Natural killer cell (primary cell): ENCODE results near the gene SPARCL1. TPM values are rescaled to one million over a fixed set of nuclear protein-coding genes. Genes with fewer than 3 reads are reported as not detected.
"Not testable (repeated sequence)": the region's sequence is repeated elsewhere in the genome, so short reads cannot be mapped to it uniquely, and the experiment has no call there.

ENCODE experiments used
- ATAC-seq, 3 donors: fragments of 150-1000 bp in 2 of 3; fragments of 200-7000 bp in 1 of 3; cut with Tn5 transposase; 1 replicate in 1 of 3; 2 replicates in 2 of 3; pipeline ENCODE4 v1.10.0; 2021; ENCODE audit warnings: mild to moderate bottlenecking in 2 of 3, moderate library complexity in 2 of 3
- DNase-seq, 2 donors: peaks; one replicate each; pipeline versions ENCODE4 v3.0.0 to v3.0.0-alpha.2; 2013 to 2021; ENCODE audit warnings: mixed read lengths in 1 of 2
- H3K27ac ChIP-seq: one replicate; pipeline ENCODE4 v1.5.1; 2013; ENCODE audit warnings: mild to moderate bottlenecking, low read length
- H3K27me3 ChIP-seq: one replicate; pipeline ENCODE4 v1.6.1; 2013; ENCODE audit warnings: low read length; ENCODE audit not compliant: control insufficient read depth, insufficient read depth
- H3K36me3 ChIP-seq: one replicate; pipeline ENCODE4 v1.6.1; 2013; ENCODE audit warnings: low read length; ENCODE audit not compliant: control insufficient read depth, insufficient read depth
- H3K4me1 ChIP-seq: one replicate; pipeline ENCODE4 v1.6.1; 2013; ENCODE audit warnings: low read length; ENCODE audit not compliant: control insufficient read depth, insufficient read depth
- H3K4me3 ChIP-seq: one replicate; pipeline ENCODE4 v1.5.1; 2013; ENCODE audit warnings: low read length
- H3K9me3 ChIP-seq: one replicate; pipeline ENCODE4 v1.6.1; 2013; ENCODE audit warnings: low read length; ENCODE audit not compliant: control insufficient read depth, insufficient read depth
- H3K27ac Mint-ChIP-seq, 2 donors: one replicate each; pipeline ENCODE4 v1.8.0; 2022; ENCODE audit warnings: mild to moderate bottlenecking in 2 of 2, mixed read lengths in 2 of 2, moderate library complexity in 1 of 2
- H3K27me3 Mint-ChIP-seq, 2 donors: one replicate each; pipeline ENCODE4 v1.8.0; 2022; ENCODE audit warnings: low read depth in 2 of 2, mixed read lengths in 2 of 2
- H3K36me3 Mint-ChIP-seq: one replicate; pipeline ENCODE4 v1.8.0; 2022; ENCODE audit warnings: mixed read lengths
- H3K4me1 Mint-ChIP-seq, 2 donors: one replicate each; pipeline ENCODE4 v1.8.0; 2022; ENCODE audit warnings: mixed read lengths in 2 of 2
- H3K4me3 Mint-ChIP-seq: one replicate; pipeline ENCODE4 v1.8.0; 2022; ENCODE audit warnings: mild to moderate bottlenecking, moderate library complexity, mixed read lengths
- H3K9me3 Mint-ChIP-seq, 2 donors: one replicate each; pipeline ENCODE4 v1.8.0; 2022; ENCODE audit warnings: mixed read lengths in 2 of 2
- CTCF ChIP-seq: fragments of 200-600 bp; IDR thresholded peaks from one replicate; pipeline ENCODE4 v1.8.0; 2022; ENCODE audit warnings: antibody characterized with exemption
- WGBS: methylation state at CpG from one replicate; pipeline ENCODE4 v1.1.7; 2013; ENCODE audit warnings: missing lambda C conversion rate; ENCODE audit not compliant: insufficient coverage; 5-methylcytosine and 5-hydroxymethylcytosine counted together
- intact Hi-C: fragments of 100-400 bp; cut with micrococcal nuclease; formaldehyde crosslinking; loops from one replicate; pipeline ENCODE4 v1.14.2; 2022
- total RNA-seq, 4 donors: library from RNA; stranded (reverse); fragments of 120-200 nt in 1 of 4; gene quantifications; one replicate each; pipeline versions ENCODE4 v1.2.3 to v1.2.4, GENCODE V29; 2013 to 2022

Gene SPARCL1
- total RNA-seq, 3 donors from 2014 or later (not counting 1 experiment from before 2014, with no cell fraction given), result not detected

DNA sequence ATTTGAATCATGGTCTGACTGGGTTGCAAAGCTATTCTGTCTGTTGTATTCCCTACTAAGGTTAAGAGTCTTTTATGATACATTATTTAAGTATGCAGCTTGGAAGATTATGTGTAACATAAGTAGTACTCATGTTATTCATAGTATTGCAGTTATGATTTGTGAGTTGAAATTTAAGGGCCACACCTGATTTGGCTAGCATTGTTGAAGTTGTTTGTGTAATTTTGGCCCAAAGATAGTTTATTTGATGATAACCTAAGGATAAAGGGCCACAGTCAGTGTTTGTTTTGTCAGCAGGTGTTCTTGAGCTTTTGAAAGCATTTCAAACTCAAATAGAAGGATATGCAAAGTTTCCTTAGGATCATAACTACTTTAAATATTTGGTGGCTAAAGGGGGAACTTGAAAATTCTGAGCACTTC, 67.9 kb downstream of the SPARCL1 start:
- Histone ChIP-seq H3K9me3 (no peaks in the 10 kb centered on the region), H3K4me1 (no peaks in the 10 kb centered on the region), H3K27me3 (no peaks in the 10 kb centered on the region), H3K27ac (no peak overlapping the region), H3K4me3 (no peak overlapping the region), H3K36me3 (peaks cover 11% of the 10 kb centered on the region)
- H3K36me3 Mint-ChIP-seq, result peaks cover 8% of the 10 kb centered on the region
- H3K4me3 Mint-ChIP-seq, result no peak overlapping the region
- no peak for TF ChIP-seq CTCF
- no peak for DNase-seq
- no peaks in the 10 kb centered on the region for H3K4me1 Mint-ChIP-seq
- H3K27me3 Mint-ChIP-seq, result no peaks in the 10 kb centered on the region
- no peak overlapping the region for H3K27ac Mint-ChIP-seq
- no peak for ATAC-seq
- intact Hi-C loops, result no loop called here
- no peaks in the 10 kb centered on the region for H3K9me3 Mint-ChIP-seq

DNA sequence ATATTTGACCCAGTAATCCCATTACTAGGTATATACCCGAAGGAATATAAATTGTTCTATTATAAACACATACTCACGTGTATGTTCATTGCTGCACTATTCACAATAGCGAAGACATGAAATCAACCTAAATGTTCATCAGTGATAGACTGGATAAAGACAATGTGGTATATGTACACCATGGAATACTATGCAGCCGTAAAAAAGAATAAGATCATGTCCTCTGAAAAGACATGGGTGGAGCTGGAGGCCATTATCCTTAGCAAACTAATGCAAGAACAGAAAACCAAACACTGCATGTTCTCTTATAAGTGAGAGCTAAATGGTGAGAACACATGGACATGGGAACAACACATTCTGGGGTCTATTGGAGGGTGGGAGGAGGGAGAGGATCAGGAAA, 70.3 kb downstream of the SPARCL1 start:
- no peaks in the 10 kb centered on the region for H3K4me1 Mint-ChIP-seq
- no peak for TF ChIP-seq CTCF
- no peak for ATAC-seq
- peaks cover 8% of the 10 kb centered on the region for H3K36me3 Mint-ChIP-seq
- H3K9me3 ChIP-seq, result no peaks in the 10 kb centered on the region
- H3K9me3 Mint-ChIP-seq, result no peaks in the 10 kb centered on the region
- 100% methylated on average over 3 of the region's 4 CpGs for WGBS
- no peak overlapping the region for H3K27ac Mint-ChIP-seq
- no peak overlapping the region for H3K27ac ChIP-seq
- peaks cover 14% of the 10 kb centered on the region for H3K36me3 ChIP-seq
- H3K4me3 ChIP-seq, result no peak overlapping the region
- H3K4me1 ChIP-seq, result no peaks in the 10 kb centered on the region
- no peak for DNase-seq
- H3K4me3 Mint-ChIP-seq, result no peak overlapping the region
- intact Hi-C loops, result no loop called here
- no peaks in the 10 kb centered on the region for H3K27me3 Mint-ChIP-seq
- H3K27me3 ChIP-seq, result no peaks in the 10 kb centered on the region

DNA sequence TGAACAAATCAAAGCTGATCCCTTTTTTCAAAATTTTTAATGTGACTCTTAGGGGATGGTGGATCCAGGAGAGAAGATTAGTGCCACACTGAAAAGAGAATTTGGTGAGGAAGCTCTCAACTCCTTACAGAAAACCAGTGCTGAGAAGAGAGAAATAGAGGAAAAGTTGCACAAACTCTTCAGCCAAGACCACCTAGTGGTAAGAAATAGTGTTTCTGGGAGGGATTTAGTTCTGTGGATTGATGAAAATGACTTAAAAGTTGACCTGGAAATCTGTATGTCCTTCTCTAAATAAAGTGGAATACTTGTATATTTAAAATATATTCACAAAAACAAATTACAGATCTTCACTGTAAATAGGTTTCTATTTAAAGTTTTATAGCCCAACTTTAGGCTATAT, 77.6 kb downstream of the SPARCL1 start:
- no peaks in the 10 kb centered on the region for H3K36me3 Mint-ChIP-seq
- H3K4me1 Mint-ChIP-seq, result no peaks in the 10 kb centered on the region
- H3K4me3 ChIP-seq, result no peak overlapping the region
- H3K27me3 Mint-ChIP-seq, result no peaks in the 10 kb centered on the region
- no peak overlapping the region for H3K27ac ChIP-seq
- intact Hi-C loops, result no loop called here
- no peak overlapping the region for H3K4me3 Mint-ChIP-seq
- DNase-seq (no peak), ATAC-seq (no peak)
- no peak for TF ChIP-seq CTCF
- no peaks in the 10 kb centered on the region for H3K9me3 ChIP-seq
- H3K4me1 ChIP-seq, result no peaks in the 10 kb centered on the region
- no peaks in the 10 kb centered on the region for H3K27me3 ChIP-seq
- H3K36me3 ChIP-seq, result peaks cover 19% of the 10 kb centered on the region
- no peak overlapping the region for H3K27ac Mint-ChIP-seq
- no peaks in the 10 kb centered on the region for H3K9me3 Mint-ChIP-seq

- intact Hi-C loops, H3K27ac ChIP-seq, H3K36me3 Mint-ChIP-seq, H3K27me3 Mint-ChIP-seq, ATAC-seq, H3K4me3 ChIP-seq, H3K4me1 Mint-ChIP-seq, DNase-seq, H3K4me3 Mint-ChIP-seq, H3K27me3 ChIP-seq, H3K9me3 Mint-ChIP-seq, H3K9me3 ChIP-seq, H3K4me1 ChIP-seq, H3K27ac Mint-ChIP-seq: not testable (repeated sequence)
- WGBS, result 100% methylated on average over 5 of the region's 6 CpGs
- peaks cover 23% of the 10 kb centered on the region for H3K36me3 ChIP-seq
Observed at GRCh38 chr4:87446375-87446774, 82.8 kb downstream of the SPARCL1 start.
